GM21737 (cell line): ENCODE data around the gene TEX48.

Experiments
- ATAC-seq: cut with Tn5 transposase; IDR thresholded peaks from one replicate; pipeline ENCODE4 v1.9.1; 2021; ENCODE audit warnings: mild to moderate bottlenecking, moderate library complexity; ENCODE audit not compliant: unreplicated experiment

TEX48 gene

DNA sequence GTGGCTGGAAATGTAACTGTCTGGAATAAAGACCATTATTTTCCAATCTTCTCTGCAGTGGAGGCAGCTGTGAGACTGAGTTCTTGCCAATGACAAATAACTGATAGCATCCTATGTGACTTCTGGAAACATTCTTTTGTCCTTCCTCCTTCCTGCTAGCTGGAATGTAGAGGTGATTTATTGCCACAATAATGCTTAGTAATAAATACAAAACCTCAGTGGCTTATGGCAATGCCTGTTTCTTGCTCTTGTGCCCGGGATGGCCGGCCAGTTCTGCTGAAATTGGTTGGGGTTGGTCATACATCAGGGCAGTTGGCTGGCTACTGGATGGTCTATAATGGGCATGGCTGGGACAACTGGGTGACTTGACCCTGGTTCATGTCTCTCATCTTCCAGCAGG, 12.2 kb upstream of the TEX48 start:
- no peak for ATAC-seq

DNA sequence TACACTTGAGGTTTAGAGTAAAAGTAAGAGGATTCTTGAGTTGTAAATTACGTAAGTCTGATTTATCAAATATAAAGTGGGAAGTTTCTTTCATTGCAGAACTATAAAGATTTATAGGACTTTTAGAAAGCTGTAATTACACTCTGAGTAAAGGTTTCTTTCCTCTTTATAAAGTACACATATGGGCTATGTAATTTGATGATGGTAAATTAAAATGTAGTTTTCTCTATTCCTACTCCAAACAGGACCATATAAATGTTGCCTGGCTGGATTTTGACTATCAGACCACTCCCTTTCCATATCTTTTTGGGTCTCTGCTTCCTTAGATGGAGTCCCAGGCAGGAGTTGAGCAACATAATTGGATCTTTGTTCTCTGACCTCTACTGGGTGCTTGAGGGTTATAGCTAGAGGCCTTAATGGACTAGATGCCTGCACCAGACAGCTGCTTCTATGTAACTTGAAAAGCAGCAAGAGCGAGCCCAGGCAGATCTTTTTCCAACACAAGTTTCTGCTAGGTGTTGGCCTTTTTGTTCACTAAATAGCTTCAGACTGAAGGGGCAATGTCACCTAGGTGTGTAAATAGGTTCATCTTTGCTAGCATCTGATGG, 11.4 kb upstream of the TEX48 start:
- no peak for ATAC-seq

DNA sequence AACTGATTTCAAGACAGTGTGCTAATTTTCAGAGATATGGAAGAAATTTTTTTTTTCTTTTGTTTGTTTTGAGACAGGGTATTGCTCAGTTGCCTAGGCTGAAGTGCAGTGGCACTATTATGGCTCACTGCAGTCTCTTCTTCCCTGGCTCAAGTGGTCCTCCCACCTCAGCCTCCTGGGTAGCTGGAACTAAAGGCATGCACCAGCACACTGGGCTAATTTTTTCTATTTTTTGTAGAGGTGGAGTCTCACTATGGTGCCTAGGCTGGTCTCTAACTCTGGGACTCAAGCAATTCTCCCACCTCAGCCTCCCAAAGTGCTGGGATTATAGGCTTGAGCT, 9.9 kb upstream of the TEX48 start:
- ATAC-seq, result no peak

DNA sequence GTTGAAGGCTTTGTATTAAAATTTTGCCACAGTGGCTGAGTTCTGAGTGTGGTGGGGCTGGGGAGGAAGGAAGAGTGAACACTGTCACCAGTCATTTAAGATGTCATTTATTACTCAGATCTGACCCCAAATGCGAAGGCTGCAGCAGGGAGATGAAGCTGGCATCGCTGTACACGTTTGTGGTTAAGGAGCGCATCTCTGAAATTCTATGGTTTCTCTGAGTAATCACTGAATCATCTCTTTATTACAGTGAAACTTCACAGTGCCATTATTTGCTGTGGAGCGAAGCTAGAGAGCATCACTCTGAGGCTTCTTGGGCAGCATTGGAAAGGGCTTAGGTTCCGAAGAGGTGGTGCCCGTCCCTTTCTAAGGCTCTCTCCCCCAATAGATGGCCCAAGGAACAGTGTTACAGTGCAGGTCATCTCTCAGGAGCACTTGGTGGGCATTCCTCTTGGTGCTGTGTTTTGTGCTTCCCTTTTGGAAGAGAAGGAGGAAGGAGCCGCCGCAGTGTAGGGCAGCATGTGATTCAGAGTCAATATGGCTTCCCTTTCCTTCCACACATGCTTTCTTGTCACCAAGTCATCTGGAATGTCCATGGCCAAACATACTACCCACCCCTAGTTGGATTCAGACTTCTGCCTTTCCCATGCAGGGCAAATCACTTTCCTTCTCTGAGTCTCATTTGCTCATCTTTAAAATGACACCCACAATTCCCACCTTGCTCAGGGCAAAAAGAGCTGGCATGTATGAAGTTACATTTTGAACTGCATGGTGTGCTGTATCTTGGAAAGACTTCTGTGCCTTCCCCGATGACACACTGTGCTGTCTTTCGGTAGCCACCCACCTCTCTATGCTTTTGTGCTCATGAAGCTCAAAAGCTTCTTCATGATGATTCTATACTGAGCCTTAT, 9.3 kb upstream of the TEX48 start:
- ATAC-seq, result peak; percentile 62

DNA sequence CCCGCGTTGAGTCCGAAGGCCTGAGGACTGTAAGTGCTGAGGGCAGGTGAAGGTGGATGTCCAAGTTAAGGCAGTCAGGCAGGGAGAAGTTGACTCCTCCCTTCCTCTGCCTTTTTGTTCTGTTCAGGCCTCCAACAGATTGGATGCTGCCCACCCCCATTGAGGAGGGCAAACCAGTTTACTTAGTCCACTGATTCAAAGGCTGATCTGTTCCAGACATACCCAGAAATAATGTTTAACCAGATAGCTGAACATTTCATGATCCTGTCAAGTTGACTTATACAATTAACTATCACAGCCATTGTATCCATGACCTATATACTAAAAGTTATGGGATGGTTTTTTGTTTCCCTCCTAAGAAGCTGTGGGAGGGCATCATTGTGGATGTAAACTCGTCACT, 8.3 kb upstream of the TEX48 start:
- ATAC-seq, result no peak

DNA sequence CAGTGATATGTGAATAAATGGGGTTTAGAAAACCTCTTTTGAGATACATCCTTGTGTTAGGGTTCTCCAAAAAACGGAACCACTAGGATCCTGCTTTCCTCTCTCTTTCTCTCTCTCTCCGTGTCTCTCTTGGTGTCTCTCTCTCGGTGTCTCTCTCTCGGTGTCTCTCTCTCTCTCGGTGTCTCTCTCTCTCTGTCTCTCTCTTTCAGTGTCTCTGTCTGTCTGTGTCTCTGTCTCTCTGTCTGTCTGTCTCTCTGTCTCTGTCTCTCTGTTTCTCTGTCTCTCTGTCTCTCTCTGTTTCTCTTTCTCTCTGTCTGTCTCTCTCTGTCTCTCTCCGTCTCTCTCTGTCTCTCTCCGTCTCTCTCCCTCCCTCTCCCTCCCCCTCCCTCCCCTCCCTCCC, 7.8 kb upstream of the TEX48 start:
- ATAC-seq, result no peak

DNA sequence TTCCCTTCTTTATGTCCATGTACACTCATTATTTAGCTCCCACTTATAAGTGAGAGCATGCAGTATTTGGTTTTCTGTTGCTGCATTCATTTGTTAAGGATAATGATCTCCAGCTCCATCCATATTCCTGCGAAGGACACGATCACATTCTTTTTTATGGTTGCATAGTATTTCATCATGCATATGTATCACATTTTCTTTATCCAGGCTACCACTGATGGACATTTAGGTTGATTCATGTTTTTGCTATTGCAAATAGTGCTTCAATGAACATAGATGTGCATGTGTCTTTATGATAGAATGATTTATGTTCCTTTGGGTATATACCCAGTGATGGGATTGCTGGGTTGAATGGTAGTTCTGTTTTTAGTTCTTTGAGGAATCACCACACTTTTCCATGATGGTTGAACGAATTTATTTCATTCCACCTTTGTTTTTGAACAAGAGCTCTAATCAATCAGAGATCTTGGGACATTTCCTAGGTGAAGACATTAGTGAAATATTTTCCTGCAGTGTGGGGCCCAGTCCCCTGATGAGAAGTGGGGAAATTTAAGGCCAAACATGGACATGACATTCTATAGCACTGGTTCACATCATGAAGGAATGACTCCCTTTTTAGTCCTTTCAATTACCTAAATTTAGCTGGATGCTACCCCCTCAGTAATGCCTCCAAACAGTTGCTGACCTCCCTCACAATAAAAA, 7.1 kb upstream of the TEX48 start:
- no peak for ATAC-seq

DNA sequence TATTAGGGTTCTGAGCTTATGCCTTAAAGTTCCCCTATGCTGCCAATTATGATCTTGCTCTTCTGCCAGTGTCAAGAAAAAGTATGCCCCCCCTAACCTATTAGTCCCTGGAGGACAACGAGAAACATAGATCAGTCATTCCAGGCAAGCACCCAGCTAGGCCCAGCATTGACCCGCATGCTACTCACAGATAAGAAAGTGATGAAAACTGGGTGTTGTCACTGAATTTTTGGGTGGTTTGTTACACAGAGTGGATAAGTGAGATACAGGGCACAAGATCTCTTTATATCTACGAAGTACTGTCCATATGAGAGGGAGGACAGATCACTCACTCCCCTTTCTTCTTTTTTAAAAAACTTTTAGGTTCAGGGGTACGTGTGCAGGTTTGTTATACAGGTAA, 6.4 kb upstream of the TEX48 start:
- no peak for ATAC-seq

DNA sequence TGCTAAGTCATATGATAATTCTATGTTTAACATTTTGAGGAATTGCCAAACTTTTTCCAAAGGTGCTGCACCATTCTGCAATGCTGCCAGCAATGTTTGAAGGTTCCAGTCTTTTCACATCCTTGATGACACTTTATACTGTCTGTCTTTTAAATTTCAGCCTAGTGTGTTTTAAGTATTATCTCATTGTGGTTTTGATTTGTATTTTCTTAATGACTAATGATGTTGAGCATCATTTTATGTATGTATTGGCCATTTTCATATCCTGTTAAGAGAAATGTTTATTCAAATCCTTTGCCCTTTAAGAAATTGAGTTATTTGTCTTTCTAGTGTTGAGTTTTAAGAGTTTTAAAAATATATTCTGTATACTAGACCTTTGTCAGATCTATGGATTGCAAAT, 5.0 kb upstream of the TEX48 start:
- no peak for ATAC-seq

DNA sequence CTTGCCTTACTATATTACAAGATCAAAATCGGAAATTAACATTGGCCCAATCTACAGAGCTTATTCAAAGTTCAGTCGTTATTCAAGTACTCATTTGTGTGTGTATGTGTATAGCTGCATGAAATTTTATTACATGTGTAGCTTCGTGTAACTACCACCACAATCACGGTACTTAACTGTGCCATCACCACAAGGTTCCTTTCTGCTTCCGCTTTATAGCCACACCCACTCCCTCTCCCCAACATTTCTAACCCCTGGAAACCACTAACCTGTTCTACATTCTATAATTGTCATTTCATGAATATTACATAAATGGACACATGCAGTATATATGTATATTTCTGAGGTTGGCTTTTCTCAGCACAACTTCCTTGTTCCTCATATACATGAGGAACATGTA, 4.0 kb upstream of the TEX48 start:
- no peak for ATAC-seq

DNA sequence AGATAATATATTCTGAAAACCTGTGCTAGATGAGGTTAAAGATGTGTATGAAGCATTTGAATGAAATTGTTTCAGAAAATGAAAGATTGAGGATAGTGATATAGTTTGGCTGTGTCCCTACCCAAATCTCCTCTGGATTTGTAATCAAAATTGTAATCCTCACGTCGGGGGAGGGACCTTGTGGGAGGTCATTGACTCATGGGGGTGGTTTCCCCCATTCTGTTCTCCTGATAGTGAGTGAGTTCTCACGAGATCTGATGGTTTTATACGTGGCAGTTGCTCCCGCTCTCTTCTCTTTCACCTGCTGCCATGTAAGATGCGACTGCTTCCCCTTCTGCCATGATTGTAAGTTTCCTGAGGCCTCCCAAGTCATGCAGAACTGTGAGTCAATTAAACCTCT, 2.0 kb upstream of the TEX48 start:
- ATAC-seq, result no peak

DNA sequence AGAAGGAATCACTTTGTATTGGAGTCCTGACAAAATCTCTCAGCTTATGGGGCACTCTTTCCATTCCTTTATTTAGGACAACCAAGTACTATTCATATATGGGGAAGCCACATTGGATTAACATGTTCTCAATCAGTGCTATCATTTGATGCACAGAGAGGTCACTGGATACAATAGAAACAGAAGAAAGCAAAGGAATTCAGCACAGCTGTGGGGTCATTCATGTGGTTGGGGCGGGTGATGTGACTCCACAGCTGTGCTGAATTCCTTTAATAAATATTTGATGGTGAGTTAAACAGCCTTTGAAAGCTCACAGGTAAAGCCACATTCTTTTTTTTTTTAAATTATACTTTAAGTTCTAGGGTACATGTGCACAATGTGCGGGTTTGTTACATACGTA, 854 bp upstream of the TEX48 start:
- no peak for ATAC-seq

DNA sequence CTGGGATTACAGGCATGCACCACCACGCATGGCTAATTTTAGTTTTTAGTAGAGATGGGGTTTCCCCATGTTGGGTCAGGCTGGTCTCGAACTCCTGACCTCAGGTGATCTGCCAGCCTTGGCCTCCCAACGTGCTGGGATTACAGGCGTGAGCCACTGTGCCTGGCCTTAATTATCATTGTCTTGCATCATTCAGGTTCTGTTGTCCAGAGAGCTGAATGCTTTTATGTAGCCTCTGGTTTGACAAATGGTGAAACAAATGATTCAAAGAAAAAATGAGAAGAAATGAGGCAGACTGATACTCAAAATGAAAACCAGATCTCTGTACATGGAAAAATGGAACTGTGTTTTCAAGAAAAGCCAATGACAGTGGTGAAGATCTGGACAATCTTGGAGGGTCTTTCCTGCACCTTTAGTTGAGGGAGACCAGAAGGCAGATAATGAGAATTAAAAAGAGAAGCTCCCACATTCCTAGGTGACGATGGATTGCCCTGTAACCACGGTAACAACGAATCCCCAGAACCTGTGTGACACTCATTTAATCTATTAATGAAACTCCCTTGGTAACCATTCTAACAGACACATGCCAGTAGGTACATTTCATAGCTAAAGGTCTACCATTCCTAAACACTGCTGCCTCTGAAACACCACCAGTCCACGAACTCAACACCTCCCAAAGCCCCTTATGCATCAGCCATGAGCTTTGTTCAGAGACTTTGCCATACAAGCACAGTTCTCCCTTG, 1.6 kb downstream of the TEX48 start:
- ATAC-seq, result no peak

DNA sequence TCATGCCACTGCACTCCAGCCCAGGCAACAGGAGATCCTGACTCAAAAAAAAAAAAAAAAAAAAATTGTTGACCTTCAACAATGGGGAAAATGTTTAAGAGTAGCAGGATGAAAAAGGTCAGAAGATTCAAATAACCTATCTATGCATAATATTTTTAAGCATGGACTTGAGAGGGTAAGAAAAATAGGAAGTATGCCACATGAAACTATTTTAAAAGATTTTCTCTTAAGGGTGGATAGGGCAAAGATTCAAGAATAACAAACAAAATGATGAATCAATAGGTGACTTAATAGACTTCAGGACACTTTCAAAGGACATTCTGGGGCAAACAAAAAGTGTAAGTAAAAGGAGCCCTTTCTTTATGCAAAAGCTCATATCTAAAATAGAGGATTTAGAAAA, 3.2 kb downstream of the TEX48 start:
- no peak for ATAC-seq

DNA sequence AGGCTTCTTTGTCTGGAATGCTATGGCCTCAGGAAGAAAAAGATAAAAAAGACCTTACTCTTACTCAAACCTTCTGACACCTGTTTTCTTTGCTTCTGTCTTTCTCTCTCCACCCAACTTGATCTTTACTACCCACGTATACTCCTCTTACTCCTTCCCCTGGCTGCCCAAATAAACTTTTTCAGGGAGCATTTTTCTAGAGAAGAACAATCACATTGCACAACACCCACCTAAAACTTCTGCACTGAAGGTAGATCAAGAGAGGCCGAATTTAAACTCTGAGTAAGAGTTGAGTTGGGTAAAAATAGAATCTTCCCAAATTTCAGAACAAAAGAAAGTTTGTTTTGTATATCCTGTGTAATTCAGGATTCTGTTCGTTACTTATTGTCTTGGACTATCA, 3.9 kb downstream of the TEX48 start:
- no peak for ATAC-seq

DNA sequence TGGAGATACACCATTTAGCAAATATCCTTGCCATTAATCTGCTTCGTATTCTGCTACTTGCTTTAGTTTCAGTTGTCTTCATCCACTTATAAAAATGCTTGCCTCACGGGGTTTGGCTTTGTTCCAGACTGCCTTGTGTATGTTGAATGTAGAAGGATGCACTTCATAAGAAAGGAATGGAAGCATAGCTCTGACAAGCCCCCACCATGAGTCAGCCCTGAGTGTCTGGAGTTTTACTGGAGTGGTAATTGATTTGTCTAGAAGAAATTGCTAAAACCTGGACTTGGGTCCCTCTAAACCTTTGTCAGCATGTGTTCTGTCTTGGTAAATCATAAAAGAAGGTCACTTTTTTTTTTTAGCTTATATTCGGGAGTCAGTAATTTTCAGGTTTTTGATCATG, 4.6 kb downstream of the TEX48 start:
- ATAC-seq, result no peak

DNA sequence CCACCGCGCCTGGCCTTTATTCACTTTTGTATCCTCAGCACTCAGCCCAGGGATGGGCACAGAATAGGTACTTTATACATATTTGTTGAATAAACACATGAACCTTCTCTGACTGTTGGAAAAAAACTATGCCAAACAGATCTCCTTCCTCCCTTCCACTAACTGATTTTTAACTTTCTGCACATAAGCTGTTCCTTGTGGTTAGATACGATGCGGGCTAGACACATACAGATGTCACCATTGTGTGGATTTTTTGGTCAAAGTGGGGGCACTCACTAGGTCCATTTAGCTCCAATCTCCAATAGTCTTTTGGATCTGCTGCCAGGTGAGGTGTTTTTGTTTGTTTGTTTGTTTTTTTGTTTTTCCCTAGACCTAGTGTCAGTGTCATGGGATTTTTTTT, 5.1 kb downstream of the TEX48 start:
- ATAC-seq, result no peak

DNA sequence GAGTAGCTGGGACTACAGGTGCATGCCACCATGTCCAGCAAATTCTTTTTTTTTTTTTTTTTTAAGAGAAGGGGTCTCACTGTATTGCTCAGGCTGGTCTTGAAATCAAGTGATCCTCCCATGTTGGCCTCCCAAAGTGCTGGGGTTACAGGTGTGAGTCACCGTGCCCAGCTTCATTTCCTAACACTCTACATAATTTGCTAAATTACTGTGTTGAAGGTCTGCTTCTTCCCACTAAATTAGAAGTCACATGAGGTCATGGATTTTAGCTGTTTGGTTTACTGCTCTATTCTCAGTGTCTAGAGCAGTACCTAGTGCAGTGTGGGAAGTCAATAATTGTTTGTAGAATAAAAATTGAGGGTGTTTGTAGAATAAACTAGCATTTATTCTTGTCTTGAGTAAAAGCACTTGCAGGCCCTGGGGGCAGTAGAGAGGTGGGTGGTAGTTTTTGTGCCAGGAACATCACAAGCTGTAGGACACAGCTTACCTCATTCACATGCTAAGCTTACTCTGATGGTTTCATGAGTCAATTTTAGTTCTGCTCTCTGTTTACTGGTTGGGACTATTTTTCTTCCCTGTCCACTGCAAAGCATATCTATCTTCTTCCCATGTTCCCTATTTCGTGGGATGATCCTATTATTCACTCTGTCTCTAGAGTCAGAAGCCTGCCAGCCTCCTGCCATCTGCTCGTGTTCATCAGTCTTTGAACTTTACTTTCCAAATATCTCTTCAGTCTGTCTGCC, 7.0 kb downstream of the TEX48 start:
- ATAC-seq, result no peak

DNA sequence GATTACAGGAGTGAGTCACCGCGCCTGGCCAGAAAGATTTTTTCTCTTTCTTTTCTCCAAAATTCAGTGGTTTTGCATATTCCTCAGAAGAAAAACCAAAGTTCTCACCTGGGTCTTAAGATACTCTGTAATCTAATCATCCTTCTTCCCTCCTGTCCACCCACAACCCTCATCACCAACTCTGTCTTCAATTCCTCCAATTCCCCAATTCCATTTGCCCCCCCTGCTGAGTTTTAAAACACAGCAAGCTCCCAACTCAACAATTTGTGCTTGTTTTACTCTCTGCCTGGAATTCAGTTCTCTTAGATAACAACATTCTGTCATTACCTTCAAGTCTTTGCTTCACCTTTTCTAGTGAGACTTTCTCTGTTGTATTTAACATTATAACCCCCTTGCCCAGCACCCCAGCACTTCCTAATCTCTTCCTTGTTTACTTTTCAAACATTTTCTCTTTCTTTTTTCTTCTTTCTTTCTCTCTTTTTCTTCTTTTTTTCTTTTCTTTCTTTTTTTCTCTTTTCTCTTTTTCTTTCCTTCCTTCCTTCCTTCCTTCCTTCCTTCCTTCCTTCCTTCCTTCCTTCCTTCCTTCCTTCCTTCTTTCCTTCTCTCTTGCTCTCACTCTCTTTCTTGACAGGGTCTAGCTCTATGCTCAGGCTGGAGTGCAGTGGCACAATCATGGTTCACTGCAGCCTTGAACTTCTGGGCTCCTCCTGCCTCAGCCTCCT, 7.8 kb downstream of the TEX48 start:
- ATAC-seq, result no peak

DNA sequence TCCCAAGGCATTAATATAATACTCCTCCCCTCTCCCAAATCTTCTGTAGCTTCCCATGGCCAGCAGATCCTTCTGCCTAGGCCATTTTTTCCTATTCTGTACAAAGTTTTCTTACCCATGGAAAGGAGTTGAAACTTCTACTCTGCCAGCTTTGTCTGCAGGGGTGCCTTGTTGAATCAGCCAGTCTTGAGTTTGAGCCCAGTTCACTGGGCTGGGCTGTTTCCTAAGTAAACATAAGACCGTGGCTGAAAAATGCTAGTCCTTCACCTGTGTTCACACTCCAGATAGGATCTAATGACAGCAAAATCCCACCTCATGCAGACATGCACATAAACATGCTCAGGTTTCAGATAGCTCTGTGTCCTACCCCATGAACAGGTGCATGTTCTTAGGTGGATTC, 10.4 kb downstream of the TEX48 start:
- no peak for ATAC-seq
